ENCODE results near the gene BAZ2B.

BAZ2B gene

DNA sequence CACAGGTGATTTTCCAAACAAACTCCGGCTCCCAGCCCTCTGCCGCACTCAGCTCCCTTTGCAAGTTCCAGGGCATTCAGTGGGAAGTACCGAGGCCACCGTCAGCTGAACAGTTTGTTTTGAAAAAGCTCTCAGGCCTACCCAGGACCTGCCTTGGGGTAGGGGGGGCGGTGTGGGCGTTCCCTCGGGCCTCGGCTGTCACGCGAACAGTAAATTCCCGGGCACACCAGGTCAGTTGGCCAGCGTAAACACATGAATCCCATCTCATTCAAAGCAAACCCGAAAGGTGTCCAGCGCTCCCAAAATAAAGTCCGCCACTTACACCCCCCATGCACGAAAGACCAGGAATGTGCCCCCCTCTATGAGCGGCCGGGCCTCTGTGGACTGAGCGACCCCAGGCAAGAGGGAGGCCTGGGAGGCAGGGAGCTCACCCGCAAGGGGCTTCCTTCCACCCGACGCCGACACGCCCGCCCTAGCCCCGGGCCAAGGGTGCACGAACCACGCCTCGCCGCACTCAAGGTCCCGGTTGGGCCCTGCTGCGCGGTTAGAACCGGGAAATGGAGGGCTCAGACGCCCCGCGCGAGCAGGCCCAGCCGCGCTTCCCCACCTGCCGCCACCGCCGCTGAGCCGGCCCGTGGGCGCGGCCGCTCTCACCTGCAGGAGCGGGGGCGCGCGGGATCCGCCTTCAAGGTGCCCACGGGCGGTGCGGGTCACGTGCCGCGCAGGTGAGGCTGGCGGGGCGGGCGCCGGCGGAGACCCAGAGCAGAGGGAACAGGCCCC lies 330.2 kb downstream of the BAZ2B start, which contains the start of gene WDSUB1:
WDSUB1 (minus strand) TSS at position 775 of the 780 bp plus-strand sequence. CDS start 3,634 bp downstream, outside the sequence.
- Histone ChIP-seq H3K4me3 (ENCODE audit: low read length) (peak within 1 kb of the TSS; percentile 89), H2AFZ (ENCODE audit: low read length) (peak within 1 kb of the TSS; percentile 98), H3K9ac (ENCODE audit: low read length) (peak within 1 kb of the TSS; percentile 77), H4K20me1 (ENCODE audit: insufficient read depth, low read length) (no peaks in the 10 kb centered on the region), H3K27ac (ENCODE audit: low read length) (peak within 1 kb of the TSS; percentile 74; the same call in 1 of the 2 replicates), H3K9me2 (replicated peaks; ENCODE audit: insufficient read depth, low read length) (no peaks in the 10 kb centered on the region), H3K27me3 (replicated peaks; ENCODE audit: insufficient read depth, low read length) (no peaks in the 10 kb centered on the region), H3K79me2 (ENCODE audit: low read length) (peaks cover 43% of the 10 kb centered on the region), H3K4me1 (ENCODE audit: low read length) (peaks cover 28% of the 10 kb centered on the region), H3K4me2 (ENCODE audit: low read depth, low read length) (peak within 1 kb of the TSS; percentile 95), H3F3A (ENCODE audit: insufficient read depth, low read length) (peaks cover 3% of the 10 kb centered on the region), H3K9me3 (replicated peaks; ENCODE audit: insufficient read depth, low read length) (no peaks in the 10 kb centered on the region), H3K36me3 (replicated peaks; ENCODE audit: insufficient read depth, low read length) (0 out of 2 replicates have a peak, but pooled peaks cover 4% of the 10 kb centered on the region)
- TF ChIP-seq EZH2 (optimal IDR thresholded peaks at IDR 0.05; ENCODE audit: low read depth, low read length) (no peak), EZH2phosphoT487 (IDR thresholded peaks at IDR 0.05; ENCODE audit: low read length) (no peak)
- TF ChIP-seq, protein P1, sequence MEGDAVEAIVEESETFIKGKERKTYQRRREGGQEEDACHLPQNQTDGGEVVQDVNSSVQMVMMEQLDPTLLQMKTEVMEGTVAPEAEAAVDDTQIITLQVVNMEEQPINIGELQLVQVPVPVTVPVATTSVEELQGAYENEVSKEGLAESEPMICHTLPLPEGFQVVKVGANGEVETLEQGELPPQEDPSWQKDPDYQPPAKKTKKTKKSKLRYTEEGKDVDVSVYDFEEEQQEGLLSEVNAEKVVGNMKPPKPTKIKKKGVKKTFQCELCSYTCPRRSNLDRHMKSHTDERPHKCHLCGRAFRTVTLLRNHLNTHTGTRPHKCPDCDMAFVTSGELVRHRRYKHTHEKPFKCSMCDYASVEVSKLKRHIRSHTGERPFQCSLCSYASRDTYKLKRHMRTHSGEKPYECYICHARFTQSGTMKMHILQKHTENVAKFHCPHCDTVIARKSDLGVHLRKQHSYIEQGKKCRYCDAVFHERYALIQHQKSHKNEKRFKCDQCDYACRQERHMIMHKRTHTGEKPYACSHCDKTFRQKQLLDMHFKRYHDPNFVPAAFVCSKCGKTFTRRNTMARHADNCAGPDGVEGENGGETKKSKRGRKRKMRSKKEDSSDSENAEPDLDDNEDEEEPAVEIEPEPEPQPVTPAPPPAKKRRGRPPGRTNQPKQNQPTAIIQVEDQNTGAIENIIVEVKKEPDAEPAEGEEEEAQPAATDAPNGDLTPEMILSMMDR (IDR thresholded peaks at IDR 0.05; ENCODE audit: low read length) = no peak
- peak; percentile 35 for DNase-seq

DNA sequence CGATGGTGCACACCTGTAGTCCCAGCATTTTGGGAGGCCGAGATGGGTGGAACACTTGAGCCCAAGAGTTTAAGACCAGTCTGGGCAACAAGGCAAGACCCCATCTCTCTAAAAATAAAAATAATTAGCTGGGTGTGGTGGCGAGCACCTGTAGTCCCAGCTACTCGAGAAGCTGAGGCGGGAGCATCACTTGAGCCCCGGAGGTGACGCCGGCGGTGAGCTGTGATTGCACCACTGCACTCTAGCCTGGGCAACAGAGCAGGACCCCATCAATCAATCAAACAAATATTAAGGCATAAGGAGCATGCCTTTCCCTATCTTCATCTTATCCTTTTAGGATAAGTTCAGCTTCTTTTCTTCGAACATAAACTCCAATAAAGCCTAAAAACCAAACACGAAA lies 330.9 kb downstream of the BAZ2B start:
- no peak for DNase-seq
- H2AFZ ChIP-seq (ENCODE audit: low read length) = peak overlapping the region; percentile 98; the same call in 1 of the 2 replicates
- no peaks in the 10 kb centered on the region for H3K9me3 ChIP-seq (replicated peaks; ENCODE audit: insufficient read depth, low read length)
- peaks cover 22% of the 10 kb centered on the region for H3K4me1 ChIP-seq (ENCODE audit: low read length)
- 0 out of 2 replicates have a peak, but pooled peaks cover 7% of the 10 kb centered on the region for H3K36me3 ChIP-seq (replicated peaks; ENCODE audit: insufficient read depth, low read length)
- peak overlapping the region; percentile 77; the same call in 1 of the 2 replicates for H3K9ac ChIP-seq (ENCODE audit: low read length)
- H3K27ac ChIP-seq (ENCODE audit: low read length) = no peak overlapping the region
- H3K4me3 ChIP-seq (ENCODE audit: low read length) = peak overlapping the region; percentile 89
- H4K20me1 ChIP-seq (ENCODE audit: insufficient read depth, low read length) = no peaks in the 10 kb centered on the region
- peak overlapping the region; percentile 73 for H3K4me2 ChIP-seq (ENCODE audit: low read depth, low read length)
- peaks cover 48% of the 10 kb centered on the region for H3K79me2 ChIP-seq (ENCODE audit: low read length)
- H3K9me2 ChIP-seq (replicated peaks; ENCODE audit: insufficient read depth, low read length) = no peaks in the 10 kb centered on the region
- no peaks in the 10 kb centered on the region for H3K27me3 ChIP-seq (replicated peaks; ENCODE audit: insufficient read depth, low read length)
- TF ChIP-seq, protein P1 (IDR thresholded peaks at IDR 0.05; ENCODE audit: low read length) = no peak
- TF ChIP-seq EZH2phosphoT487 (IDR thresholded peaks at IDR 0.05; ENCODE audit: low read length) (no peak), EZH2 (optimal IDR thresholded peaks at IDR 0.05; ENCODE audit: low read depth, low read length) (no peak)
- peaks cover 3% of the 10 kb centered on the region; the same call in 1 of the 2 replicates for H3F3A ChIP-seq (ENCODE audit: insufficient read depth, low read length)

DNA sequence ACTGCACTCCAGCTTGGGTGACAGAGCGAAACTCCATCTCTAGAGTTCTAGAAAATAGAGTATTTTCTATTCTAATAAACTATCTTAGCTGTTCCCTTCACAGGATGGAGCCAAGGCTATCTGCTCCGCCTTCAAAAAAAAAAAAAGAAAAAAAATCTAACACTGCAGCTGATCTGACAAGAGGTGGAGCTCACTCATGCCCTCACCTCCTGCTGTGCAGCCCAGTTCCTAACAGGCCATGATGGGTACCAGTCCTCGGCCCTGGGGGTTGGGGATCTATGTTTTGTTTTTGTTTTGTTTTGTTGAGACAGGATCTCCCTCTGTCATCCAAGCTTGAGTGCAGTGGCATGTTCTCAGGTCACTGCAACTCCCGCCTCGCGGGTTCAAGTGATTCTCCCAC lies 332.8 kb downstream of the BAZ2B start:
- Histone ChIP-seq H3K27me3 (replicated peaks; ENCODE audit: insufficient read depth, low read length) (no peaks in the 10 kb centered on the region), H3K4me2 (ENCODE audit: low read depth, low read length) (no peak overlapping the region), H3K4me1 (ENCODE audit: low read length) (peaks cover 18% of the 10 kb centered on the region), H4K20me1 (ENCODE audit: insufficient read depth, low read length) (no peaks in the 10 kb centered on the region), H3K4me3 (ENCODE audit: low read length) (no peak overlapping the region), H3K36me3 (replicated peaks; ENCODE audit: insufficient read depth, low read length) (peaks cover 12% of the 10 kb centered on the region; the same call in 1 of the 2 replicates), H3K27ac (ENCODE audit: low read length) (no peak overlapping the region), H3F3A (ENCODE audit: insufficient read depth, low read length) (peaks cover 3% of the 10 kb centered on the region; the same call in 1 of the 2 replicates), H3K9me3 (replicated peaks; ENCODE audit: insufficient read depth, low read length) (no peaks in the 10 kb centered on the region), H3K9ac (ENCODE audit: low read length) (no peak overlapping the region), H2AFZ (ENCODE audit: low read length) (no peak overlapping the region), H3K9me2 (replicated peaks; ENCODE audit: insufficient read depth, low read length) (no peaks in the 10 kb centered on the region), H3K79me2 (ENCODE audit: low read length) (peaks cover 48% of the 10 kb centered on the region)
- TF ChIP-seq EZH2 (optimal IDR thresholded peaks at IDR 0.05; ENCODE audit: low read depth, low read length) = no peak
- no peak for TF ChIP-seq EZH2phosphoT487 (IDR thresholded peaks at IDR 0.05; ENCODE audit: low read length)
- TF ChIP-seq, protein P1 (IDR thresholded peaks at IDR 0.05; ENCODE audit: low read length) = no peak
- DNase-seq = no peak

Measured in MM.1S (cell line).